Stimulated activated CD4-positive, alpha-beta T cell treated with anti-CD3 and anti-CD28 coated beads, TNF-alpha, amount 100 ng/mL, for 24 hours (primary cell): ENCODE data around the gene KRT79.

Experiments
- DNase-seq, 3 experiments: peaks; one replicate each; pipeline ENCODE4 v3.0.0-alpha.2; 2020; ENCODE audit warnings: low read depth in 3 of 3

The KRT79 gene

GRCh38 chr12:52791271-52792184 is 42.6 kb downstream of the KRT79 start:
- no peak for DNase-seq

GRCh38 chr12:52790427-52791270 is 43.5 kb downstream of the KRT79 start:
- DNase-seq = no peak

- no peak for DNase-seq
Observed at GRCh38 chr12:52789637-52790426, 44.3 kb downstream of the KRT79 start.

GRCh38 chr12:52788876-52789636 is 45.1 kb downstream of the KRT79 start:
- DNase-seq = no peak

- no peak for DNase-seq
Observed at GRCh38 chr12:52788192-52788875, 45.8 kb downstream of the KRT79 start.

GRCh38 chr12:52787324-52788191 is 46.6 kb downstream of the KRT79 start:
- no peak for DNase-seq

- DNase-seq = no peak
Observed at GRCh38 chr12:52784909-52785308, 49.2 kb downstream of the KRT79 start.

- no peak for DNase-seq
Observed at GRCh38 chr12:52783563-52784316, 50.4 kb downstream of the KRT79 start.

GRCh38 chr12:52782502-52782901 is 51.6 kb downstream of the KRT79 start:
- DNase-seq = no peak

GRCh38 chr12:52781399-52782082 is 52.6 kb downstream of the KRT79 start:
- DNase-seq = no peak

- DNase-seq = no peak
Observed at GRCh38 chr12:52779914-52780313, 54.2 kb downstream of the KRT79 start.

GRCh38 chr12:52778833-52779232 is 55.3 kb downstream of the KRT79 start:
- no peak for DNase-seq

GRCh38 chr12:52777566-52777965 is 56.5 kb downstream of the KRT79 start:
- DNase-seq = no peak

GRCh38 chr12:52776913-52777395 is 57.2 kb downstream of the KRT79 start, which contains the start of gene KRT76:
Gene KRT76, minus strand, starts transcription at chr12:52777345. Its CDS starts 54 bp downstream, at chr12:52777291.
- DNase-seq = no peak

- no peak for DNase-seq
Observed at GRCh38 chr12:52776435-52776834, 57.7 kb downstream of the KRT79 start.

GRCh38 chr12:52774629-52775250 is 59.4 kb downstream of the KRT79 start:
- no peak for DNase-seq

- DNase-seq = no peak
Observed at GRCh38 chr12:52772772-52773171, 61.3 kb downstream of the KRT79 start.
